Uterus (tissue), 2 donors: ENCODE results near the gene PCDH17.

ENCODE experiments used
- CTCF ChIP-seq, 4 experiments: fragments of 200-600 bp in 2 of 4; fragments of 450-650 bp in 2 of 4; sonication (generic) in 2 of 4; IDR thresholded peaks; one replicate each; pipeline ENCODE4 v1.5.1; 2016 to 2019; ENCODE audit warnings: antibody characterized with exemption in 4 of 4, mild to moderate bottlenecking in 2 of 4, moderate library complexity in 1 of 4
- POLR2A ChIP-seq, 2 donors: fragments of 450-650 bp; IDR thresholded peaks; one replicate each; pipeline ENCODE4 v1.6.1; 2016; ENCODE audit warnings: antibody characterized with exemption in 2 of 2, mild to moderate bottlenecking in 1 of 2, moderate library complexity in 1 of 2

- TF ChIP-seq CTCF (IDR thresholded peaks at IDR 0.05) (no peak), POLR2A (IDR thresholded peaks at IDR 0.05) (peak; percentile 58 to 94)
These were observed 1.7 kb upstream of the PCDH17 start for GRCh38 chr13:57629821-57630235.
